ACC112 (cell line): ENCODE data around the gene RHD.
"Not testable (repeated sequence)": the region's sequence is repeated elsewhere in the genome, so short reads cannot be mapped to it uniquely, and the experiment has no call there.

Experiments used
- H2AFZ ChIP-seq: fragments of 200-600 bp; sonication (generic); one replicate; pipeline ENCODE4 v1.6.0; 2017; ENCODE audit warnings: antibody characterized with exemption, low read length; ENCODE audit not compliant: unreplicated experiment
- H3K27ac ChIP-seq: fragments of 200-600 bp; sonication (generic); 2 replicates; pipeline ENCODE4 v1.5.1; 2014; ENCODE audit warnings: low read depth, mild to moderate bottlenecking, antibody characterized with exemption, low read length, moderate library complexity
- H3K27me3 ChIP-seq: fragments of 200-600 bp; sonication (generic); 2 replicates; pipeline ENCODE4 v1.6.1; 2014; ENCODE audit warnings: mild to moderate bottlenecking, antibody characterized with exemption, low read length, moderate library complexity, mixed read lengths; ENCODE audit not compliant: insufficient read depth
- H3K36me3 ChIP-seq: fragments of 200-600 bp; sonication (generic); 2 replicates; pipeline ENCODE4 v1.6.1; 2016; ENCODE audit warnings: mild to moderate bottlenecking, antibody characterized with exemption, low read length, moderate library complexity, mixed read lengths; ENCODE audit not compliant: insufficient read depth
- H3K4me1 ChIP-seq: fragments of 200-600 bp; sonication (generic); one replicate; pipeline ENCODE4 v1.6.1; 2016; ENCODE audit warnings: low read length, mixed read lengths; ENCODE audit not compliant: insufficient read depth, unreplicated experiment, control insufficient read depth
- H3K4me3 ChIP-seq: fragments of 200-600 bp; sonication (generic); 2 replicates; pipeline ENCODE4 v1.5.1; 2014; ENCODE audit warnings: mild to moderate bottlenecking, low read depth, low read length
- H3K79me2 ChIP-seq: fragments of 200-600 bp; sonication (generic); one replicate; pipeline ENCODE4 v1.6.0; 2016; ENCODE audit warnings: low read length; ENCODE audit not compliant: control insufficient read depth, unreplicated experiment, insufficient read depth

RHD gene

DNA sequence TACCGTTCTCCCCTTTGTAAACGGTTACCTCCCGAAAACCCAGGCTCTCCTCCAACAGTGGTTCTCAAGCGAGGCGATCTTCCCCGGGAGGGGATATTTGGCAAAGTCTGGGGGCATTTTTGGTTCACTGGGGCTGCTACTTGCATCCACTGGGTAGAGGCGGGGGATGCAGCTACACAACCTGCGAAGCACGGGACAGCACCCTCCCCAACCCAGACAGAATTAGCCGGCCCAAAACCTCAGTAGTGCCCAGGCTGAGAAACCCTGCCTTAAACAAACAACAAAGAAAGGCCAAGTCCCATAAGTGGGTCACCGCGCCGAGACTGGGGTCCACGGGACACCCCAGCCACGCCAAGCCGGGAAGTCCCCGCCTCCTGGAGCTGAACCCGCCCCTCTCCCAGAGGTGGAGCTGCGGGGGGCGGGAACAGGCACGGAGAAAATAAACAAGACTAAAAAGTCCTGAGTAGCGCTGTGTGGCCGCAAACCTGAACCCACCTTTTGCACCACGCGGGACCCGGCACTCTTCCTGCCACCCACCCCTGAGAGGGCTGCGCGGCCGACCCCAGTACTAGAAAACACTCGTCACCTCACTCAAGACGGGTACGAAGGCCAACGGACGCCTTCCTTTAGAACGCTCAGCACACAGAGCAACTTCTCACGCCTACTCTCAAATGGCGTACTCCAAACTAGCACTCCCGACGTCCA is 65.3 kb downstream of the RHD start:
- not testable (repeated sequence) for H3K27me3 ChIP-seq, H3K36me3 ChIP-seq
- Histone ChIP-seq H3K4me3 (peak overlapping the region; percentile 89), H3K4me1 (peaks cover 22% of the 10 kb centered on the region), H3K79me2 (peaks cover 47% of the 10 kb centered on the region), H3K27ac (peak overlapping the region; percentile 86), H2AFZ (peak overlapping the region; percentile 25)

DNA sequence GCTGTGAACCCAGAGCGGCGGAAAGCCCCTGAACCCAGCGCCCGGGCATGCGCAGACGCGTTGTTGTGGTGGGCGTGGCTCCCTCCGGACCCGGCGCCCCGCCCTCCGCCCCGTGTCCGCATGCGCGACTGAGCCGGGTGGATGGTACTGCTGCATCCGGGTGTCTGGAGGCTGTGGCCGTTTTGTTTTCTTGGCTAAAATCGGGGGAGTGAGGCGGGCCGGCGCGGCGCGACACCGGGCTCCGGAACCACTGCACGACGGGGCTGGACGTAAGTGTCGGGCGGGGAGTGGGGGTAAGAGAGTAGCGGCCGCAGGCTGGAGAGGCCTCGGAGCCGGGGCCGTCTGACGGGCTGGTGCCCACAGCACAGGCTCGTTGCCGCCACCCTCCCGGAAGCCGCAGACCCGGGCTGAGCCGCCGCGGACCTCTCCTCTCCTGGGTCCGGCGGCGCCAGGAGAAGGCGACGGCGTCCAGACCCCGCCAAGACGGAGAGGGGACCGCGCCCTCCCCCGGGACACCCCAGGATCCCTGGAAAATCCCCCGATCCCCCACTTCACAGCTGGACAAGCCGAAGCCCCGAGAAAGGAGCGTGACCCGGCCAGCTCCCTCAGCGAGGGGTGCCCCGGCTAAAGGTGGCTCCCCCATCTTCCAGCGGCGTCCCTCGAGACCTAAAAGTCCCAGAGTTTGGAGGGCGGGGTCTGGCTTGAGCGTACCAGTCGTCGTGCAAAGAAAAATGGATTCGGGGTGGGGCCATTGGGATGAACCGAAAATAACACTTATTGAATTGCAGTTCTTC is 66.1 kb downstream of the RHD start, which contains the start of gene TMEM50A:
Gene TMEM50A (plus strand): TSS at position 147 of the 794 bp plus-strand sequence. CDS start 2,153 bp downstream, outside the sequence.
- peaks cover 29% of the 10 kb centered on the region for H3K4me1 ChIP-seq
- H3K79me2 ChIP-seq = peaks cover 53% of the 10 kb centered on the region
- 0 out of 2 replicates have a peak, but pooled peaks cover 6% of the 10 kb centered on the region for H3K36me3 ChIP-seq
- H3K4me3 ChIP-seq = peak within 1 kb of the TSS; percentile 94
- H3K27me3 ChIP-seq = no peaks in the 10 kb centered on the region
- H2AFZ ChIP-seq = peak within 1 kb of the TSS; percentile 30
- peak within 1 kb of the TSS; percentile 86 for H3K27ac ChIP-seq

DNA sequence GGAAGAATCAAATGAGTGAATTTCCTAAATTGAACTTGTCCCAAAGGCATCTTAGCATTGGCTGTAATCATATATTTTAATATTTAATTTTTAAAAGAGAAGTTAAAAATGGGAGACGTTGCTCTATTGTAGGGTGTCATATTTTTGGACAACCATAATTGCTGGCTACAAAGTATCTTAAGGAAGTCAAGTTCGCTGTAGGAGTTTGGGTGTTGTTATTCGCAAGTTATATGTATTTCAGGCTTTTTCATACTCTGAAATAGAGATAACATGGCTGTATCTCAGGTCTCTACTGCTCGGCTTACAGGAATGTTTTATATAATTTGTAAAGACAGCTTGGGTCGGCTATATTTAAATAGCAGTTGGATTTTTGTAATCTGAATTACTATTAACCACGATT is 66.7 kb downstream of the RHD start:
- Histone ChIP-seq H3K27me3 (no peaks in the 10 kb centered on the region), H3K27ac (peak overlapping the region; percentile 86), H3K79me2 (peaks cover 52% of the 10 kb centered on the region), H3K4me3 (peak overlapping the region; percentile 89), H3K4me1 (peaks cover 35% of the 10 kb centered on the region), H3K36me3 (0 out of 2 replicates have a peak, but pooled peaks cover 6% of the 10 kb centered on the region), H2AFZ (no peak overlapping the region)

DNA sequence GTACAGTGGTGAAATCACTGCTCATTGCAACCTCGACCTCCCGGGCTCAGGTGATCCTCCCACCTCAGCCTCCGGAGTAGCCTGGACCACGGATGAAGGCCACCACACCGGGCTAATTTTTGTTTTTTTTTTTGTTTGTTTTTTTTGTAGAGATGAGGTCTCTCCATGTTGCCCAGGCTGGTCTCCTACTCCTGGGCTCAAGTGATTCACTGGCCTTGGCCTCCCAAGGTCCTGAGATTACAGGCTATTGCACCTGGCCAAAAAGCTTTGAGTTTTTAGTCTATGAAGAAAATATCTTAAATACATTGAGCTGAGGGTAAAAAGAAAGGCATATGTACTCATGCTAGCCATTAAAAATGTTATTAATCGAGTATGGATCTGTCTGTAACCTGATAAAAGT is 69.4 kb downstream of the RHD start:
- Histone ChIP-seq H2AFZ (no peak overlapping the region), H3K36me3 (peaks cover 11% of the 10 kb centered on the region; the same call in 1 of the 2 replicates), H3K4me3 (no peak overlapping the region), H3K27me3 (no peaks in the 10 kb centered on the region), H3K4me1 (peaks cover 38% of the 10 kb centered on the region), H3K79me2 (peaks cover 60% of the 10 kb centered on the region), H3K27ac (no peak overlapping the region)

DNA sequence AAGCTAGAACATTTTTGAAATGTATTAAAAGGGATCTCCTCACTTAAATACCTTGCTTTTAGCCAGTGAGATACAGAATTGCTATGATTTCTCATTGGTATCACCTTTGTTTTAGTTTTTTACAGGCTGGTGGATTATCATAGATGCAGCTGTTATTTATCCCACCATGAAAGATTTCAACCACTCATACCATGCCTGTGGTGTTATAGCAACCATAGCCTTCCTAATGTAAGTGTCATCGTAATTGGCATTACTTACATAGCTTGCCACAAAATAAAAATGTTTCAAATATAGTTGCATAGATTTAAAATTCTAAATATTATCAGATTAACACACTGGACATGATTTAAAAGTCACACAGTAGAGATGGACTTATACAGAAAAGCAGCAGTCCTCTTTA is 70.5 kb downstream of the RHD start:
- no peak overlapping the region for H3K4me3 ChIP-seq
- no peak overlapping the region for H2AFZ ChIP-seq
- H3K79me2 ChIP-seq = peaks cover 66% of the 10 kb centered on the region
- H3K4me1 ChIP-seq = peaks cover 38% of the 10 kb centered on the region
- no peaks in the 10 kb centered on the region for H3K27me3 ChIP-seq
- H3K27ac ChIP-seq = peak overlapping the region; percentile 70
- peaks cover 15% of the 10 kb centered on the region for H3K36me3 ChIP-seq

DNA sequence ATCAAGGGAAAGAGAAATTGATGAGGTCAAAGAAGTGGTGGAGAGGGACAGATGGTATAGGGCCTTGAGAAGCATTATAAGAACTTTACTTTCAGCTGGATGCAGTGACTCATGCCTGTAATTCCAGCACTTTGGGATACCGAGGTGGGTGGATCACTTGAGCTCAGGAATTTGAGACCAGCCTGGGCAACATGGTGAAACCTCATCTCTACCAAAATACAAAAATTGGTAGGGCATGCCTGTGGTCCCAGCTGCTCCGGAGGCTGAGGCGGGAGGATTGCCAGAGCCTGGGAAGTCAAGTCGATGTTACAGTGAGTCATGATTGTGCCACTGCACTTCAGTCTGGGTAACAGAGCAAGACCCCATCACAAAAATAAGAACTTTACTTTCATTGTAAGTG is 71.6 kb downstream of the RHD start:
- Histone ChIP-seq H3K79me2 (peaks cover 68% of the 10 kb centered on the region), H3K4me1 (peaks cover 38% of the 10 kb centered on the region), H3K36me3 (peaks cover 18% of the 10 kb centered on the region), H3K27me3 (no peaks in the 10 kb centered on the region), H3K4me3 (0 out of 2 replicates have a peak overlapping the region, but pooled peaks have one; percentile 31), H2AFZ (no peak overlapping the region), H3K27ac (peak overlapping the region; percentile 70)

DNA sequence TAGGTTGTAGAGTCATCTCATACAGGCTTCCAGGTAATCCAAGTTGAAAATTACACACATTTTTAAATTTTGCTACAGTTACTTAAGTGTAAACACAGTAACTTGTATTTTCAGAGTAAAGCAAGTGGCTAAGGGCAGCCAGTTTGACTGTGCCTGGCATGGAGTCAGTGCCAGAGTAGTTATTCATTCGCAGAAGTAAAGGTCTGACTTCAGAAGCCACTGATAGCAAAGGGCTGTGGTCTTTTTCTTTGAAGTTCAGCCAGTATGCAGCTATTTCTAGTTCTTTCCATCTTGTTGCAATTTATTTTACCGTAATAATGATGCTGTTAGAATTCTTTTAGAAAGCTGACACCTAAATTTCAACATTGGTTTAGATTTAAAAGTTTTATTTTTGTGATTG is 75.2 kb downstream of the RHD start:
- no peak overlapping the region for H3K4me3 ChIP-seq
- H3K36me3 ChIP-seq = peaks cover 30% of the 10 kb centered on the region
- H3K79me2 ChIP-seq = peaks cover 45% of the 10 kb centered on the region
- no peak overlapping the region for H2AFZ ChIP-seq
- H3K4me1 ChIP-seq = peaks cover 30% of the 10 kb centered on the region
- no peaks in the 10 kb centered on the region for H3K27me3 ChIP-seq
- H3K27ac ChIP-seq = no peak overlapping the region

DNA sequence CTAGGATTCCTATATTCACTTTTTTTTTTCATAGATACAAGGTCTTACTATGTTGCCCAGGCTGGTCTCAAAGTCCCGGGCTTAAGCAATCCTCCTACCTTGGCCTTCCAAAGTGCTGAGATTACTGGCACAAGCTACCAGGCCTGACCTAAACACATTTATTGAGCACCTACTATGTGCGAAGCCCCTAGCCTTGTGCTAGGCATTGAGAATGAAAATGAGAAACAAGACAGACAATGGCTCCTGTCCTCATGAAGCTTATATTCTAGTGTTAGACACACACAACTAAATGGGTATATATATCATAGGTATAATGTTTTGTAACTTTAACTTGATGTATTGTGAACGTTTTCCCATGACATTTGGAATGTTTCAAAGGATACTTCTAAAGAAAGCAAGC is 77.3 kb downstream of the RHD start:
- Histone ChIP-seq H3K36me3 (peaks cover 27% of the 10 kb centered on the region), H3K27ac (no peak overlapping the region), H3K4me1 (peaks cover 17% of the 10 kb centered on the region), H3K79me2 (peaks cover 34% of the 10 kb centered on the region), H3K27me3 (no peaks in the 10 kb centered on the region), H3K4me3 (no peak overlapping the region), H2AFZ (no peak overlapping the region)

DNA sequence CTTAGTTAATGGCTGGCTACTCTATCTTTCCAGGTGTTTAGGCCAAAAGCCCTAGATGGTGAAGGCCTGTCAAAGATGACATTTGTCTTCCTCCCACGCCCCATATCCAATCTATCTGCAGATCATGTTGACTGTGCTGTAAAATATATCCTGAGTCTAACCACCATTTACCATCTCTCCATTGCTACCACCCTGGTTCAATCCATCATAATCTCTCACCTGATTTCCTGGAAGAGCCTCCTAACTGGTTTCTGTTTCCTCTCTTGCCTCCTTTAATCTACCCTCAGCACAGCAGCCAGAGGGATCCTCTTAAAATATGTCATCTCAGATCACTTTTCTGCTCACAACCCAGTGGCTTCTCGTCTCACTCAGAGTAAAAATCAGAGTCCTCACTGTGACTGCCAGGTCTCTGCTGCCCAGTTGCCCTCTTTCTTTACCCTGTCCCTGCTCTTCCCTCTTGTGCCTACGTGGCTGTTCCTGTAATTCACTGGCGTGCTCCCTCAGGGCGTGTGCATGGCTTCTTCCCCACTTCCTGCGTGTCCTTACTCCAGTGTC is 83.6 kb downstream of the RHD start:
- Histone ChIP-seq H3K4me3 (no peak overlapping the region), H3K27ac (peak overlapping the region; percentile 55), H3K4me1 (peaks cover 41% of the 10 kb centered on the region), H3K79me2 (peaks cover 10% of the 10 kb centered on the region), H2AFZ (no peak overlapping the region), H3K27me3 (no peaks in the 10 kb centered on the region), H3K36me3 (peaks cover 19% of the 10 kb centered on the region)

DNA sequence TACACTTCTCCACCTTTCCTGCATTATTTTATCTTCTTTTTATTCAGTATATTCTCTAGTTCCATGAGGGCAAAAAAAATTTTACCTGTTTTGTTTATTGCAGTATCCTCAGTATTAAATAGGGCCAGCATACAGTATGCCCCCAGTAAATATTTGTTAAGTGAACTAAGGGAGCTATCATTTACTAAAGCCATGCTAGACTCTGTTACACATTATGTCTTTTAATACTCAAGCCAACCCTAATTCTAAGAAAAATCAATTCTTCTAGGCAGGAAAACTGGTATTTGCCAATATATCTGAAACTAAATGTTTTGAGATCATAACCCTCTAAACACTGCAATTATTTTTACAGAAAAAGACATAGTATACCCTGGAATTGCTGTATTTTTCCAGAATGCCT is 84.1 kb downstream of the RHD start:
- no peak overlapping the region for H2AFZ ChIP-seq
- peak overlapping the region; percentile 55 for H3K27ac ChIP-seq
- H3K4me3 ChIP-seq = no peak overlapping the region
- peaks cover 43% of the 10 kb centered on the region for H3K4me1 ChIP-seq
- peaks cover 20% of the 10 kb centered on the region for H3K36me3 ChIP-seq
- peaks cover 10% of the 10 kb centered on the region for H3K79me2 ChIP-seq
- no peaks in the 10 kb centered on the region for H3K27me3 ChIP-seq
